Measurements from ENCODE around the gene ZFPL1.
A peak's percentile ranks its signal among the peaks of the same experiment; 100 is the strongest.

Gene ZFPL1

DNA sequence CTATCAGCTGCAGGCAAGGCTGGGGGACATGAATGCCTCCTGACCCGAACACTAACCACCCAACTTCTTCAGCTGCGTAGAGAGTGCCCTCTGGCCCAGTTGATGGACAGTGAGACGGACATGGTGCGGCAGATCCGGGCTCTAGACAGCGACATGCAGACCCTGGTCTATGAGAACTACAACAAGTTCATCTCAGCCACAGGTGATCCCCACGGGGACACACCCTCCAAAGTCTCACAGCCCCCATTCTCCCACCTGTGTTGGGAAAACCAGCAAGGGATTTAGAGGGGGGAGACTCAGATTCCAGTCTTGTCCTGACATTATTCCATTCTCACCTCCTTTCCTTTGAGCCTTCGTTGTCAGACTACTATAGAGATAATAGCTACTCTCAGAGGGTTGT lies 12.9 kb downstream of the ZFPL1 start:
- no peak for DNase-seq

DNA sequence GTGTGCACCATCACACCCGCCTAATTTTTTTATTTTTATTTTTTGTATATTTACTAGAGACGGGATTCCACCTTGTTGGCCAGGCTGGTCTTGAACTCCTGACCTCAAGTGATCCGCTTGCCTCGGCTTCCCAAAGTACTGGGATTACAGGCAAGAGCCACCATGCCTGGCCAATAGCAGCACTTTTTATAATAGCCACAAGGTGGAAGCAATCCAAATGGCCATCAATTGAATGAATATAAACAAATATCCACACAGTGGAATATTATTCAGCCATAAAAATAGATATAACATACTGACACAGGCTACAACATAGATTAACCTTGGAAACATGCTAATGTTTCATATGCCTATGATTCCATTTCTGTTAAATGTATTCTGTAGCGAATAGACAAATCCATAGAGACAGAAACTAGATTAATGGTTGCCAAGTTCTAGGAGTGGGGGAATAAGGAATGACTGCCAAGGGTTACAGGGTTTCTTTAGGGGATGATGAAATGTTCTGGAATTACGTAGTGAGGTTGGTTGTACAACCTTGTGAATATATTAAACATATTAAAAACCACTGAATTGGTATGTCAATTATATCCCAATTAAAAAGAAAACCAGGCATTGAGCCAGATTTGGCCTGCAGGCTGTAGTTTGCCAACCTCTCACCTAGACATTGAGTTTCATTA lies 16.8 kb downstream of the ZFPL1 start:
- DNase-seq, result no peak

GRCh38 chr11:65102142-65103095 lies 18.4 kb downstream of the ZFPL1 start:
- no peak for DNase-seq

DNA sequence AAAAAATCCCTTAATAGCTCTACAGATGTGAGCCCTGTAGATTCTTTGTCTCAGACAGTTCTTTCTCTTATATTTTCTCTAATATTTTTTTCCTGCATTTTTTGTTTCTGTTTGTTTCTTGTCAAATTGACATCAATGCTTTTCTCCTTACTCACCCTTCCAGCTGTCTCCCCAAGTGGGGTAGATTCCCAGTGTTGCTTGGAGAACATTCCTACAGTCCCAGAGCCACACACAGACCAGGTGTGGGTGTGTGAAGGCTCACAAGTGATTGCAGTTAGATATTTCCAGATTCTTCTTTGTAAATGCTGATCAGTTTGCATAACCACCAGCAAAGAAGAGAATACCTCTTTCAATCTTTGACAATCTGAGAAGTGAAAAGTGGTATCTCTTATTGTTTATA lies 19.5 kb downstream of the ZFPL1 start:
- DNase-seq, result no peak

- DNase-seq, result no peak
Observed at GRCh38 chr11:65104628-65105027, 20.6 kb downstream of the ZFPL1 start.

DNA sequence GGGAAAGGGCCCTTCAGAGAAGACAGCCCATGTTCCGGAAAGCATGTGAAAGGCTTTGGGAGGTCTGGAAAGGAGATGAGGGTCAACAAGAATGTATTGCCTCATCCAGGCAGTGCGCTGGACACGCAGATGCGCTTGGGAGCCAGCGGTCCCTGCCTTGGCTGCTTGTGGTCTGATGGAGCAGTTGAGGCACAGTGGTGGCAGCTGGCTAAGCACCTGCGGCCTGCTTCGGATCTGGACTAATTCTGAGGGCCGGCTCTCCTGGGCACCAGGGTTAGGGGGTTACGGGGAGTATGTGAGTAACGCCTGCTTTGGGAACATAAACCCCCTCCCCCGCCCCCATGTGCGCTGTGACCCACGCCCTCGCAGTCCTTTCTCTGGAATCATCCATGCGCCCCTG lies 23.1 kb downstream of the ZFPL1 start:
- DNase-seq, result no peak

DNA sequence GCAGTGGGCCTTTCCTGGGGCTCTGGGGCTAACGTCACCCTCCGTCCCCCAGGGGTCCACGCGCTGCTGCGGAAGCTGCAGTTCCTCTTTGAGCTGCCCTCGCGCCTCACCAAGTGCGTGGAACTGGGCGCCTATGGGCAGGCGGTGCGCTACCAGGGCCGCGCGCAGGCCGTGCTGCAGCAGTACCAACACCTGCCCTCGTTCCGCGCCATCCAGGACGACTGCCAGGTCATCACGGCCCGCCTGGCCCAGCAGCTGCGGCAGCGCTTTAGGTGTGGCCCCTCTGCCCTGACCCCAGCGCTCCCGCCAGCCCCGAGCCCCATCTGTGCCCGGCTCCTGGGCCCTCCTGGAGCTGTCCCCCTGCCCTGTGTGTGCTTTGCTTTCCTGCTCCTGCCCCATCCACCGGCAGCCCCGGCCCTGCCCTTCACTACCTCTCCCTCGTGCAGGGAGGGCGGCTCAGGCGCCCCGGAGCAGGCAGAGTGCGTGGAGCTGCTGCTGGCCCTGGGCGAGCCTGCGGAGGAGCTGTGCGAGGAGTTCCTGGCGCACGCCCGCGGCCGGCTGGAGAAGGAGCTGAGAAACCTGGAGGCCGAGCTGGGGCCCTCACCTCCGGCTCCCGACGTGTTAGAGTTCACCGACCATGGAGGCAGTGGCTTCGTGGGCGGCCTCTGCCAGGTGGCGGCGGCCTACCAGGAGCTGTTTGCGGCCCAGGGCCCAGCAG lies 23.9 kb downstream of the ZFPL1 start:
- no peak for DNase-seq

- DNase-seq, result no peak
Observed at GRCh38 chr11:65108469-65109123, 24.6 kb downstream of the ZFPL1 start.

- no peak for DNase-seq
Observed at GRCh38 chr11:65109231-65110198, 25.5 kb downstream of the ZFPL1 start.

- peak; percentile 94 for DNase-seq
Observed at GRCh38 chr11:65110354-65110861, 26.4 kb downstream of the ZFPL1 start.

- no peak for DNase-seq
Observed at GRCh38 chr11:65111159-65111743, 27.2 kb downstream of the ZFPL1 start.

DNA sequence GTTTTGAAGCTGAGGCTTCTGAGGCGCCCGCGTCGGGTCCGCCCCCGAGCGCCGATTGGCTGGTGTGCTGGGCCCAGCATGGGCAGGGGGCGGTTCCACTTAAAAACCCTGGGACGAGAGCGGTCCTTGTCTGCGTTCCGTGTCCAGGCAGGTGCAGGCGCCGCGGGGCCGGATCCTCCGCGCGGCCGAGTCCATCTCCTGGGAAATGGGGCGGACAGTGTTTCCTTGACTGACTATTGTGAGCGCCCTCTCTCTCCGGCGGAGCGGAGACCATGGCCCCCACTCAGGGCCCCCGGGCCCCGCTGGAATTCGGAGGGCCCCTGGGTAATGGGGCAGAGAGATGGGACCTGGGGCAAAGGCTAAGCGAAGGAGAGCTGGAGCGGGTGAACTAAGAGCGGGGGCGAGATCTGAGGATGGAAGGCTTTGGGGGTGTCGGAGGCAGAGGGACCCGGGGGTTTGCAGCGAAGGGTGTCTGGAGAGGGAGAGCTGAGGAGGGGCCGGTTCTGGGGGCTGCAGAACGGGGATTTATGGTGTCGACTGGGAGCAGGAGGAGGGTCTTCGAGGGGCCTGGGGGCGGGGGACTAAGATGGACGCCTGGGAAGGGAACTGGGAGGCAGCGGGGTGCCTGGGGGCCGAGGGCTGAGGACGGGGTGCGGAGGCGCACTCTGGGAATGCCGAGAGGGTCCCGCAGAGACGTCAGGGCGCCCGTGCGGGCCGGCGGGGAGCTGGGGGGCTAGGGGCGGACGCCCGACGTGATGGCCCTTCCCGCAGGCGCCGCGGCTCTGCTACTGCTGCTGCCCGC lies 27.9 kb downstream of the ZFPL1 start, which contains the start of gene TM7SF2:
TM7SF2 (plus strand) TSS at position 129 of the 802 bp plus-strand sequence; CDS start at position 273, 144 bp downstream.
- DNase-seq, result peak; percentile 92

DNA sequence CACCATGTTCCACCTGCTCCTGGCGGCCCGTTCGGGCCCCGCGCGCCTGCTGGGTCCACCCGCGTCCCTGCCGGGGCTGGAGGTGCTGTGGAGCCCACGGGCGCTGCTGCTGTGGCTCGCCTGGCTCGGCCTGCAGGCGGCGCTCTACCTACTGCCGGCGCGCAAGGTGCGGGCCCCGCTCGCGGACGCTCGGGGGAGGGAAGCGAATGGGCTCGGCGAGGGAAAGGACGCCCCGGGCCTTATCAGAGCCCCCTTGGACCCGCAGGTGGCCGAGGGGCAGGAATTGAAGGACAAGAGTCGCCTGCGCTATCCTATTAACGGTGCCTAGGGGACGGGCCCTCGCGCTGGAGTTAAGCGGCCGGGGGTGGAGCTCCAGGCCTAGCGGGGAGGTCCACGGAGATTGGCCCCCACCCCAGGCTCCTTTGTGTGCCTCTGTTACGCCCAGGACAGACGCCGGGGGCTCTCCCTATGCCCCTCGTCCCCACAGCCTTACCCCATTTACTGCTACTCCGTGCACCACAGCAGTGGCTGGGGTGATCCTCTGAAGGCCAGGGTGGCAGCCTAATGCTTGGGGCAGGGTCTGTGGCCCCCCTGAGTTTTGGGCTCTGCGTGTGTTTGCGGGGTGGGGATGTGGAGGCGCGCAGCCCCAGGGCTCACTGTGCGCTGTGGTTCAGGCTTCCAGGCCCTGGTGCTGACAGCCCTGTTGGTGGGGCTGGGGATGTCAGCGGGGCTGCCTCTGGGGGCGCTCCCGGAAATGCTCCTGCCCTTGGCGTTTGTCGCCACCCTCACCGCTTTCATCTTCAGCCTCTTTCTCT lies 28.7 kb downstream of the ZFPL1 start:
- DNase-seq, result peak; percentile 72

DNA sequence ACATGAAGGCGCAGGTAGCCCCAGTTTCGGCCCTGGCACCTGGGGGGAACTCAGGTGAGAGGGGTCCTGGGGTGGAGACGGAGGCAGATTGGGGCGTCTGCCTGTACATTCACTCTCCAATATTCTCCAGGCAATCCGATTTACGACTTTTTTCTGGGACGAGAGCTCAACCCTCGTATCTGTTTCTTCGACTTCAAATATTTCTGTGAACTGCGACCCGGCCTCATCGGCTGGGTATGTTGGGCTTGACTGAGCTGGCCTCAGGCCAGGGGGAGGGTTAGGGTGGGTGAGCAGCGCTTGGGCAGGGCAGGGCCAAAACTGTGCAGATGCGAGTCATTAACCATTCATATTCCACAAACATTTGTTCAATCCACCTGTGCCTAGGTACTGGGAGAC lies 29.3 kb downstream of the ZFPL1 start:
- DNase-seq, result no peak

- no peak for DNase-seq
Observed at GRCh38 chr11:65113839-65114238, 29.8 kb downstream of the ZFPL1 start.

GRCh38 chr11:65114538-65115171 lies 30.6 kb downstream of the ZFPL1 start:
- DNase-seq, result no peak

DNA sequence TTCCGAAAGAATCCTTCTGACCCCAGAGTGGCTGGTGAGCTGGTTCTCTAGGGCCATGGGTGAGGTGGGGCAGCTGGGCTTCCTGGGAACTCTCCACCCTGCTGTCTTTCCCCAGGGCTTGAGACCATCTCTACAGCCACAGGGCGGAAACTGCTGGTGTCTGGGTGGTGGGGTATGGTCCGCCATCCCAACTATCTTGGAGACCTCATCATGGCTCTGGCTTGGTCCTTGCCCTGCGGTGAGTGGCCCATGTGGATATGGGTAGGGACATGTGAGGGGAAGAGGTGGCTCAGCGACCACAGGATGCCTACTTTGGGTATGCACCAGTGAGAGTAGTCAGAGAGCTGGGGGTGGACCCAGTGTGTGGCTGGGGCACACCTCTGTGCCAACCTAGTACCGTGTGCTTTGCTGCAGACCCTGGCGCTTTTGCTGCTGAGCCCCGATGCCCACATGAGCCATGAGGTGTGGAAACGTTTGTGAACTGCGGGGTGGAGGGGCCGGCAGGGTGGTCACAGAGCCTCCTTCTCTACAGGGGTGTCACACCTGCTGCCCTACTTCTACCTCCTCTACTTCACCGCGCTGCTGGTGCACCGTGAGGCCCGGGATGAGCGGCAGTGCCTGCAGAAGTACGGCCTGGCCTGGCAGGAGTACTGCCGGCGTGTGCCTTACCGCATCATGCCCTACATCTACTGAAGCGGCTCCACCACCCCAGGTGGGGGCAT lies 31.5 kb downstream of the ZFPL1 start:
- no peak for DNase-seq
